ENCODE results near the gene SETD3.

GRCh38 chr14:99360774-99361595, 119.7 kb downstream of the SETD3 start:
- no peak for TF ChIP-seq POLR2A (IDR thresholded peaks at IDR 0.05)
- no peak for TF ChIP-seq CTCF (IDR thresholded peaks at IDR 0.05)
- TF ChIP-seq POLR2AphosphoS5 (IDR thresholded peaks at IDR 0.05), result no peak
- no peak for TF ChIP-seq EP300 (IDR thresholded peaks at IDR 0.05)

All from gastroesophageal sphincter (tissue), 3 donors.